GM21423 (cell line): ENCODE results near the gene EIF3A.
"Not testable (repeated sequence)": the region's sequence is repeated elsewhere in the genome, so short reads cannot be mapped to it uniquely, and the experiment has no call there.

Experiments used
- ATAC-seq: cut with Tn5 transposase; IDR thresholded peaks from one replicate; pipeline ENCODE4 v1.9.1; 2021; ENCODE audit warnings: mild to moderate bottlenecking, moderate library complexity; ENCODE audit not compliant: unreplicated experiment

The EIF3A gene, protein sequence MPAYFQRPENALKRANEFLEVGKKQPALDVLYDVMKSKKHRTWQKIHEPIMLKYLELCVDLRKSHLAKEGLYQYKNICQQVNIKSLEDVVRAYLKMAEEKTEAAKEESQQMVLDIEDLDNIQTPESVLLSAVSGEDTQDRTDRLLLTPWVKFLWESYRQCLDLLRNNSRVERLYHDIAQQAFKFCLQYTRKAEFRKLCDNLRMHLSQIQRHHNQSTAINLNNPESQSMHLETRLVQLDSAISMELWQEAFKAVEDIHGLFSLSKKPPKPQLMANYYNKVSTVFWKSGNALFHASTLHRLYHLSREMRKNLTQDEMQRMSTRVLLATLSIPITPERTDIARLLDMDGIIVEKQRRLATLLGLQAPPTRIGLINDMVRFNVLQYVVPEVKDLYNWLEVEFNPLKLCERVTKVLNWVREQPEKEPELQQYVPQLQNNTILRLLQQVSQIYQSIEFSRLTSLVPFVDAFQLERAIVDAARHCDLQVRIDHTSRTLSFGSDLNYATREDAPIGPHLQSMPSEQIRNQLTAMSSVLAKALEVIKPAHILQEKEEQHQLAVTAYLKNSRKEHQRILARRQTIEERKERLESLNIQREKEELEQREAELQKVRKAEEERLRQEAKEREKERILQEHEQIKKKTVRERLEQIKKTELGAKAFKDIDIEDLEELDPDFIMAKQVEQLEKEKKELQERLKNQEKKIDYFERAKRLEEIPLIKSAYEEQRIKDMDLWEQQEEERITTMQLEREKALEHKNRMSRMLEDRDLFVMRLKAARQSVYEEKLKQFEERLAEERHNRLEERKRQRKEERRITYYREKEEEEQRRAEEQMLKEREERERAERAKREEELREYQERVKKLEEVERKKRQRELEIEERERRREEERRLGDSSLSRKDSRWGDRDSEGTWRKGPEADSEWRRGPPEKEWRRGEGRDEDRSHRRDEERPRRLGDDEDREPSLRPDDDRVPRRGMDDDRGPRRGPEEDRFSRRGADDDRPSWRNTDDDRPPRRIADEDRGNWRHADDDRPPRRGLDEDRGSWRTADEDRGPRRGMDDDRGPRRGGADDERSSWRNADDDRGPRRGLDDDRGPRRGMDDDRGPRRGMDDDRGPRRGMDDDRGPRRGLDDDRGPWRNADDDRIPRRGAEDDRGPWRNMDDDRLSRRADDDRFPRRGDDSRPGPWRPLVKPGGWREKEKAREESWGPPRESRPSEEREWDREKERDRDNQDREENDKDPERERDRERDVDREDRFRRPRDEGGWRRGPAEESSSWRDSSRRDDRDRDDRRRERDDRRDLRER (N-terminal part only)

DNA sequence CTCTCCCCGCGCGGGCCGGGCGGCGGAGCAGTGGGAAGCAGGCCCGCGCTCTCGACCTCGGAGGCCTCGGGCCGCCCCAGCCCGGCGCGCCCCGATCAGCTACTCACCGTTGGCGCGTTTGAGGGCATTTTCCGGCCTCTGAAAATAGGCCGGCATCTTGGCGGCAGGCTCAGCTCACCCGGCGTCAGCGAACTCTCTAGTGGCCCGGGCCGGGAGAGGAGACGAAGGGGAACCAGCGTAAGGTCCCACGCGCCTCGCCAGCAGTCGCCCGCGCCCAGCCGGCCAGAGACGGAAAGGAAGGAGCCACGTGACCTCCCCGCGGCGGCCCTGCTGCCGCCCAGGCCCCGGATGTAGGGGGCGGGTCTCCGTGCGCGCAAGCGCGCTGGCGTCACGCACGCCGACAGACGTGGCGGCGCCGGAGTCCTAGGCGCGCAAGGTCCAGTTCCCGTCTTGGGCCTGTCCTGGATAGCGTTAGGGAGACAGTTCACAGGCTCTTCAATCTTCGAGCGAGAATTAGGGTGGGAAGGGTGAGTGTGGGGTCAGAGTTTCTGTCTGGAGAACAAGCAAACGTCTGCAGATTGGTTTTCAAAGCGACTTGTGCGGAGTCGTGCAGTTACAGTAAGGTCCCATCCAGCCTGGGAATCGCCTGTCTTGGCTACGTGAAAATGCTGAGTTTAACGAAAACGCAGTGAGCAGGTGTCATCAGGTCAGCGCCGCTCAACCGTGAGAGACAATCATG, at the start of gene EIF3A:
Gene EIF3A (minus strand): TSS at position 297 of the 739 bp plus-strand sequence. CDS start 141 bp downstream, at position 156.
- ATAC-seq = peak; percentile 86

DNA sequence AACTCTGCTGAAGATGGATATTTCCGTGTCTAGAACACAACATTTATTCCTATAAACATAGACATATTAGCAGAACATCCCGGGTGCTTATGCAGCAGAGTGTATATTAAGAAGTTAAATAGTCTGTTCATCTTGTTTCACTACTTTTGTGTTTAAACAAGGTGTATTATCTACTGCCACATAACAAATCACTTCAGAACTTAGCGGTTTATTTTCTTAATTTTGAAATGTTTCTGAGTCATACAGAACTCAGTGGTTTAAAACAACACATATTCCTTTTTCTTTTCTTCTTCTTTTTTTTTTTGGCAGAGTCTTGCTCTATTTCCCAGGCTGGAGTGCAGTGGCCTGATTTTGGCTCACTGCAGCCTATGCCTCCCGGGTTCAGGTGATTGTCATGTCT, 49.1 kb upstream of the EIF3A start:
- no peak for ATAC-seq

DNA sequence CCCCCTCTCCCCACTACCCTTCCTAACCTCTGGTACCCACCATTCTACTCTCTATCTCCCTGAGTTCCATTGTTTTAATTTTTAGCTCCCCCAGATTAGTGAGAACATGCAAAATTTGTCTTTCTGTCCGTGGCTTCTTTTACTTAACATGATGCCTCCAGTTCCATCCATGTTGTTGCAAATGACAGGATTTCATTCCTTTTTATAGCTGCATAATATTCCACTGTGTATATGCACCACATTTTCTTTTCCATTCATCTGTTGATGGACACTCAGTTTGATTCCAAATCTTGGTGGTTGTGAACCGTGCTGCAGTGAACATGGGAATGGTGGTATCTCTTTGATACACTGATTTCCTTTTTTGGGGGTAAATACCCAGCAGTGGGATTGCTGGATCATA, 45.3 kb upstream of the EIF3A start:
- ATAC-seq = no peak

DNA sequence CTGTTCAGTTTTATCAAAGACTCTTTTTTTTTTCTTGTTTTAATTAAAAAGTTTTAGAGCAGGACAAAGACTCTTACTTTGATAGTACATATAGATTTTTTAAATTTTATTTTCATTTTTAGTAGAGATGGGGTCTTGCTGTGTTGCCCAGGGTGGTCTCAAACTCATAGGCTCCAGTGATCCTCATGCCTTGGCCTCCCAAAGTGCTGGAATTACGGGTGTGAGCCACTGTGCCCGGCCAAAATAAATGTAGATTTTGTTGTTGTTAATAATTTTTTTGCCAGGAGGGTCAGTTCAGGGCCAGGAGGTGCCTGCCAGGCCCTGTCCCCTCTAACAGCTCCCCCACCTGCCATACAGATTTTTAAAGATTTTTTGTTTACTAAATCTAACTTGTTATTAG, 40.3 kb upstream of the EIF3A start:
- no peak for ATAC-seq

DNA sequence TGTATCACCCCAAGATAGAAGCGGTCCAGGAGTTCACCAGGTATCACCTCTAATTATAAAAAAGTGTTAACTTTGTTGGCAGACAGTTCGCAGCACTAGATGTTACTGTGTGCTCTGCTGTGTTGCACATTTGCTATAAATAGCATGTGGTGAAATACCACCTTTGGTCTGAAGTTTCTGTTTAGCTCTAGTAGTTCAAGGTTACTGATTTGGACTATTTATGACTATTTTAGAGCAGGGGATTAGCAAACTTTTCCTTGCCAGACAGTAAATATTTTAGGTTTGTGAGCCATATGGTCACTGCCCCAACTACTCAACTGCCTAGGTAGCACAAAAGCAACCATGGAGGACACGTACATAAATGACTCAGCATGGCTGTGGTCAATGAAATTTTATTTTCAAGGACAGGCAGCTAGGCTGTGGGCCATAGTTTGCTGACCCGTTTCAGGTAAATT, 39.8 kb upstream of the EIF3A start:
- ATAC-seq = peak; percentile 89

DNA sequence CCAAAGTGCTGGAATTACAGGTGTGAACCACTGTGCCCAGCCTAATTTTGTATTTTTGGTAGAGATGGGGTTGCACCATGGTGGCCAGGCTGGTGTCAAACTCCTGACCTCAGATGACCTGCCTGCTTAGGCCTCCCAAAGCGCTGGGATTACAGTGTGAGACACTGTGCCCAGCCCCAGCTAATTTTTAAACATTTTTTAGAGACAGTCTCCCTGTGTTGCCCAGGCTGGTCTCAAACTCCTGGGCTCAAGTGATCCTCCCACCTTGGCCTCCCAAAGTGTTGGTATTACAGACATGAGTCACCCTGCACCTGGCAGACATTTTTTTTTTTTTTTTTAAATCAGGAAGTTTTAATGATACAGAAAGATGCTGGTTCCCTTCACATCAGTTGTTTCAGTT, 38.8 kb upstream of the EIF3A start:
- no peak for ATAC-seq

DNA sequence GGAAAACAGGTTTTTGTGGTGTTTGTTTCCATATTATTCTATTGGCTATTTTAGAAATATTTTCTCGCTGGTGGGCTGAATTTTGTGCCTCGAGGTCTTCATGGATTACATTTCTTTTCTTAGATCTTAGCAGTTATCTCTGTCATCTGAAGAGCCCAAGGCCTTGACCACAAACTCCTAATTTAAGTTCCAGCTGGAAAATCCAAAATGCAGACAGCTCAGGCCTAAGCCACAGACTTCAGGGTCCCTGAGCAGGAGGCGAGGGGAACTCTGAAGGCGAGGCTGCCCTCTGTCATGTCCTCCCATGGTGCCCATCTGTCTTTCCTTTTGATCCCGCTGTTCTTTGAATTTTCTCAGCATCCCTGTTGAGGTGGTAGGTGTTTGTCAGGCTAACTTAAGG, 37.6 kb upstream of the EIF3A start:
- no peak for ATAC-seq

DNA sequence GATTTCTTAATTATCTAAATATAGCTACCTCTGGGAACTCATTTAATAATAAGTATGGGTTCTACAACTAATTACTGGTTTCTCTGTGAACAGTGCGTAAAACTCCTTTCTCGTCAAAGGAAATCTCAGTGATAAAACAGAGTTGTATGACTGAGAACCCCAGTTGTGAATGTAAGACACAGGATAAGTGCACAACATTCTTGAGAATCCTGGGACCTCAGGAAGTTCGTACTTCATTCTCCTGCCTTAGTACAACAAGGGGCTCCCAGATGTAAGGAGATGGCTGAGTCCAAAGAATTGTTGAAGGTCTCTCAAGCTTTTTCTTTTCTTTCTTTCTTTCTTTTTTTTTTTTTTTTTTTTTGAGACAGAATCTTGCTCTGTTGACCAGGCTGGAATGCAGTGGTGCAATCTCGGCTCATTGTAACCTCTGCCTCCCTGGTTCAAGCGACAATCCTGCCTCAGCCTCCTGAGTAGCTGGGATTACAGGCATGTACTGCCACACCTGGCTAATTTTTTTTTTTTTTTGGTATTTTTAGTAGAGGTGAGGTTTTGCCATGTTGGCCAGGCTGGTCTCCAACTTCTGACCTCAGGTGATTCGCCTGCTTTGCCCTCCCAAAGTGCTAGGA, 35.8 kb upstream of the EIF3A start:
- no peak for ATAC-seq

DNA sequence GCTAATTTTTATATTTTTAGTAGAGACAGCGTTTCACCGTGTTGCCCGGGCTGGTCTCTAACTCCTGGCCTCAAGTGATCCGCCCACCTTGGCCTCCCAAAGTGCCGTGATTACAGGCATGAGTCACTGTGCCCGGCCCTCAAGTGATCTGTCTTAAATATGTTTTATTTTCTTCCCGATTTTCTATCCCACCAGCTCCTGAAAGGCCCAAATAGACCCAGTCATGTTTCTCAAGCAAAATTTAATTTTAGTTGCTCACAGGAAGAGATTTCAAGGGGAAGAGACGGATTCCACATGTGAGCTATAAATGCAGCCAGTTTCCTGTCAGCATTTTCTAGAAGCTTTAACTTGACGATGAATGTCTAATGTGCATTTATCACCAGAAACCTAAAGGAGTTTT, 35.3 kb upstream of the EIF3A start:
- ATAC-seq = no peak

DNA sequence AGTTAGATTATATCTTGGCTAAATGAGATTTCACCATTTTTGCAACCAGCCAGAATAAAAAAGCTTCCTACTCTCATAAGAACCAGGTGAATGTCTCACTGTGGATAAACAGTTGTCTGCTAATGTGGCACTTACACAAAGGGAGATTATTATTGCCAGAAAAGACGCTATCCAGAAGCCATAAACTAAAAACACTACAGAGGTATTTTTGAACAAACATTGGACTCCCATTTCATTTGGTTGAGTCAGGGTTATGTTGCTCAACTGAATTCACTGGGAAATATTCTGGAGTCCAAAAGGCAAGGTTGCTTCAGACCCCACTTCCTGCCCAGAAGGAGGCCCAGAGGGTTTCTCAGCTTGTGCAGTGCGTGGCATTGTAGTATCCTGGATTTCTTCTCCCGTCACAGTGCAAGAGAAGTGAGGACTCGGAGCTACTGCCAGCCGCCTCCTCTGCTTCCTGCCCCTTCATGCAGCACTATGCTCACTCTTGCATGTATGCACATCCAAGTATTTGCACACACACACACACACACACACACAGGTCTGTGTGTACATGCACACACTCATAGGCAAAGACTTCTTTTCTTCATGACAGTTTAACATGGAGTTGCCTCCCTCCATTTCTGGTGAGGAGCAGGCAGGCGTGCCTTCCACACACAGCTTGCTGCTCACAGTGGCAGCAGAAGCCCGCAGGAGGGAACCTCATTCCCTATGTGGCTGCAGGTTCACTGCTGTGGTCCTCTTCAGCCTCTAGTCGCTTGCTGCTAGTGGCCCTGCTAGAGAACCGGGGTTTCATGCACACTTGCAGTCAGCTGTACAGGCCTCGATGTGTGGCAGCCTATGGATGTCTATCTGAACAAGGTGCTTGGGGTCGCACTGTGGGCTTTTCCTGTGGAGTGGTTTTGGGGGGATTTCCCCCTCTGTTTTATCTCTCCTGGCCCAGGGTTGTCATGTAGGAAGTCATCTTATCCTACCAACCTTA, 33.4 kb upstream of the EIF3A start:
- no peak for ATAC-seq

DNA sequence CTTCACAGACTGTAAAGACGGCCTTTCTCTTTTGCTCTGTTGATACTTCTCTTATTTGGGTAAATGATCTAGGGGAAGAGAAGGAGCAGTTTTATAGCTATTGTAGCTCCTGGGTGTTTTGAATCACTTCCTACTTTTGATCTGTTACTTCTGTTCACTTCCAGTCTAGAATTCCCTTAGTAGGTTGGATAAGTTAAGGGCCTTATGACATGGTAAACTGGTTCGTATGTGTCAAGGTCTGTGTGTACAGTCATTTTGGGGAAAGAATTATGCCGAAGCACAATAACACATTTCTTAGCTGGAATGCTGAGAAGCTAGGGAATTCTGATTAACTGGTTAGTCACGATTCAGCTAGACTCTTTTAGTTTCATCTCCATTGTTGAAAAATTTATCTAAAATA, 31.4 kb upstream of the EIF3A start:
- ATAC-seq = no peak

DNA sequence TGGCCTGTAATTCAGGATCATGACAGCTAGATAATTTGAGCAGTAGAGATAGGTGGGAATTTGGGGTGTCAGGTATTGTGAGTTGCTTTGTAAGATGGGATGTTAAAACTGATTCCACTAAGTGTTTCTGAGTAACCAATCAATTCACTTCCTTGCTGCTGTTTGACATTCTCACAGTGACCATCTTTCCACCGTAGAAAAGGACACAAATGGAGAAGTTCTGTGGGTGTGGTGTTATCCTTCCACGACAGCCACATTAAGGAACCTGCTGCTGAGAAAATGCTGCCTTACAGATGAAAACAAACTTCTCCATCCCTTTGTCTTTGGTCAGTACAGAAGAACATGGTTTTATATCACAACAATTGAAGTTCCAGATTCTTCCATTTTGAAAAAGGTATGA, 27.2 kb upstream of the EIF3A start:
- ATAC-seq = not testable (repeated sequence)

DNA sequence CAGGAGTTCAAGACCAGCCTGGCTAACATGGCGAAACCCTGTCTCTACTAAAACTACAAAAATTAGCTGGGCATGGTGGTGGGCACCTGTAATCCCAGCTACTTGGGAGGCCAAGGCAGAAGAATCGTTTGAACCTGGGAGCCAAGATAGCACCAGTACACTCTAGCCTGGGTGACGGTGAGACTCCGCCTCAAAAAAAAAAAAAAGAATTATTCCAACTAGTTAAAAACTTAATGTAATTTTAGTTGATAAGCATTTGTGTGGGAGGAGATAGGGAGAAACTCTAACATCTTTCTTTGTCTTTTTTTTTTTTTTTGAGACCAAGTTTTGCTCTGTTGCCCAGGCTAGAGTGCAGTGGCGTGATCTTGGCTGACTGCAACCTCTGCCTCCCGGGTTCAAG, 26.5 kb upstream of the EIF3A start:
- not testable (repeated sequence) for ATAC-seq

DNA sequence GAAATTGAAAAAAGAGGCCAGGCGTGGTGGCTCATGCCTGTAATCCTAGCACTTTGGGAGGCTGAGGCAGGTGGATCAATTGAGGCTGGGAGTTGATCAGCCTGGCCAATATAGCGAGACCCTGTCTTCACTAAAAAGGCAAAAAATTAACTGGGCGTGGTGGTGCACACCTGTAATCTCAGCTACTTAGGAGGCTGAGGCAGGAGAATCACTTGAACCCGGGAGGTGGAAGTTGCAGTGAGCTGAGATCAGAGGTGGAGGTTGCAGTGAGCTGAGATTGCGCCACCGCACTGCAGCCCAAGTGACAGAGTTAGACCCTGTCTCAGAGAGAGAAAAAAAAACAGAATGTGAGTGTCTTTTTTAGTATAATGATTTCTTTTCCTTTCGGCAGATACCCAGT, 25.3 kb upstream of the EIF3A start:
- not testable (repeated sequence) for ATAC-seq

DNA sequence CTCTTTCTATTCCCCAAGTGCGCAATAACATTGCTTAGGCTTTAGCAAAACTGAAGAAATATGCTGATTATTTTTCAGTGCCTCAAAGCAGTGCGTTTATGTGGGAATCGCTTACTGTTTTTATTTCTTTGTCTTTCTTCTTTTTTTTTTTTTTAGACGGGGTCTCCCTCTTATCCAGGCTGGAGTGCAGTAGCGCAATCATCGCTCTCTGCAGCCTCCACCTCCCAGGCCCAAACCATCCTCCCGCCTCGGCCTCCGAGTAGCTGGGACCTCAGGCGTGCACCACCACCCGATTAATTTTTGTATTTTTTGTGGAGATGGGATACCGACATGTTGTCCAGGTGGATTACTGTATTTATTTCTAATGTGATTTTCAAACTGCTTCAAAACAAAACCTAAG, 24.5 kb upstream of the EIF3A start:
- no peak for ATAC-seq

DNA sequence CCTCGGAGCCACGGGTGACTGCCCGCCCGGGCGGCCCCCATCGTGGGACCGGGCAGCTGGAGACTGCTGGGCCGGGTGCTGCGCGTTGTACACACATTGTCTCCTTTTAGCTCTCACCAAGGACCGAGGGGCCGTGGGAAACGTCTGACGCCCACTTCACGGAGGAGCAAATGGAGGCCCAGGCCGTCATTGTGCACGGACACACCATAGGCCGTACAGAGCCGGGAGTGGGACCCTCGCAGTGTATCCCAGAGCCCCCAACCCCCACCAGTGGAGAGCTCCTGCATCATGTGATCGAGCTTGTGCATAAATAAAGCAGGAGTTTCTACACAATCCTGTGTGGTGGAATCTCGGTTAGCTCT, 24.0 kb upstream of the EIF3A start:
- ATAC-seq = no peak

DNA sequence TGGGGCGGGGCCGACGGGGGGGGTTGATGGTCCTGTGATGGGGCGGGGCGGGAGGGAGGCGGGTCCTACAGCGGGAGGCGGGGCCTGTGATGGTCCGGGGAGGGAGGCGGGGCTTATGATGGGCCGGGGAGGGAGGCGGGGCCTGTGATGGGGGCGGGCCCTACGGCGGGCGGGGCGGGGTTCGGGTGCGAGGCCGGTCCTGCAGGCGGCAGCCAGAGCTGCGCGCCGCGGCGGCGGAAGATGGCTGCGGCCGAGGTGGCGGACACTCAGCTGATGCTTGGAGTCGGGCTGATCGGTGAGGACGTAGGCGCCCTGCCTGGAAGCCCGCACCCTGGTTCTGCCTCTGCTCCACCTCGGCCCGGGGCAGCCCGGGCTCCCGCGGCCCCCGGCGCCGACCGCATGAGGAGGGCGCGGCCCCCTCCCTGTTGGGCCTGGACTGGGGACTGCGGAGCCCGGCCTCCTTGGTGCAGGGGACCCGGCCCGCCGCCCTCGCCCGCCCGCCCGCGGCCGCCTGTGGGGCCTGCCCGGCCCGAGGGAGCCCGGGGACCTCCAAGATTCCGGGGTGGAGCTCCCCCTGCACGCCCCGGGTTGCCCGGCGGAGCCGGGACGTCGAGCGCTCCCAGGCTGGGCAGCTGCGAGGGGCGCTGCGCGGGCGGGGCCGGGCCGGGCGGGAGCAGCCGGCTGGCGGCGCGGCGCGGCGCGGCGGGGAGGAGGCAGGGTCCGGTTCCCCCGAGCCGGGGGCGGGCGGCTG, 23.5 kb upstream of the EIF3A start, which contains the start of gene DENND10:
Gene DENND10 (plus strand): TSS at position 211 of the 751 bp plus-strand sequence. CDS start 30 bp downstream, at position 241.
- ATAC-seq = peak; percentile 84
